HepG2 (cell line): ENCODE results near the gene CIT. TPM values are rescaled to one million over a fixed set of nuclear protein-coding genes. Genes with fewer than 3 reads are reported as not detected.
A peak's percentile ranks its signal among the peaks of the same experiment; 100 is the strongest.

Experiments used
- ASH2L ChIP-seq: fragments of 300-600, 200-600 bp; sonication (generic); IDR thresholded peaks from 2 replicates; pipeline ENCODE4 v1.7.0; 2017; ENCODE audit warnings: low read depth, mild to moderate bottlenecking, moderate library complexity, mixed read lengths, low read length; ENCODE audit not compliant: insufficient read length
- DNMT3B ChIP-seq: conservative IDR thresholded peaks from 2 replicates; pipeline ENCODE4 v1.6.1; 2016; ENCODE audit warnings: missing biosample characterization, control low read depth
- ETS1 ChIP-seq: sonication (generic); formaldehyde crosslinking; IDR thresholded peaks from 2 replicates; pipeline ENCODE4 v1.4.0; 2020; ENCODE audit warnings: missing genetic modification reagents
- HIC2 ChIP-seq: sonication (generic); formaldehyde crosslinking; IDR thresholded peaks from 2 replicates; pipeline ENCODE4 v1.9.0; 2022; ENCODE audit warnings: low read depth, missing genetic modification reagents
- HMG20B ChIP-seq: conservative IDR thresholded peaks from 2 replicates; pipeline ENCODE4 v1.6.1; 2016; ENCODE audit warnings: missing genetic modification reagents, missing compliant biosample characterization
- KMT2B ChIP-seq: IDR thresholded peaks from 2 replicates; pipeline ENCODE4 v1.6.1; 2016; ENCODE audit warnings: missing genetic modification reagents, missing compliant biosample characterization
- LRRFIP1 ChIP-seq: sonication (generic); formaldehyde crosslinking; conservative IDR thresholded peaks from 2 replicates; pipeline ENCODE4 v1.4.0; 2020; ENCODE audit warnings: missing genetic modification reagents
- MAFK ChIP-seq, 2 experiments: IDR thresholded peaks in 1 of 2; conservative IDR thresholded peaks in 1 of 2; 2 replicates each; pipeline ENCODE4 v1.6.1; 2011; ENCODE audit warnings: improper control_type of control experiment in 2 of 2, low read length in 2 of 2
- POLR2G ChIP-seq: fragments of 200-400 bp; formaldehyde crosslinking; IDR thresholded peaks from 2 replicates; pipeline ENCODE4 v1.6.1; 2018; ENCODE audit warnings: mild to moderate bottlenecking, low read depth, low read length, moderate library complexity
- PREB ChIP-seq: sonication (generic); formaldehyde crosslinking; IDR thresholded peaks from 2 replicates; pipeline ENCODE4 v1.4.0; 2020; ENCODE audit warnings: missing genetic modification reagents
- SRSF1 ChIP-seq: fragments of 200-400 bp; formaldehyde crosslinking; optimal IDR thresholded peaks from 2 replicates; pipeline ENCODE3; 2017; ENCODE audit warnings: mild to moderate bottlenecking, low read depth, low read length, moderate library complexity
- ZBTB7A ChIP-seq: sonication (generic); formaldehyde crosslinking; IDR thresholded peaks from 2 replicates; pipeline ENCODE4 v1.8.0; 2022; ENCODE audit warnings: mild to moderate bottlenecking, missing genetic modification reagents
- ZNF276 ChIP-seq: sonication (generic); formaldehyde crosslinking; IDR thresholded peaks from 2 replicates; pipeline ENCODE4 v1.4.0; 2020; ENCODE audit warnings: mild to moderate bottlenecking, low read depth, missing genetic modification reagents
- ZNF292 ChIP-seq: sonication (generic); formaldehyde crosslinking; IDR thresholded peaks from 2 replicates; pipeline ENCODE4 v1.8.1; 2022; ENCODE audit warnings: mild to moderate bottlenecking, low read depth, missing genetic modification reagents, borderline replicate concordance
- ZNF484 ChIP-seq: sonication (generic); formaldehyde crosslinking; IDR thresholded peaks from 2 replicates; pipeline ENCODE4 v1.5.1; 2020; ENCODE audit warnings: mild to moderate bottlenecking, low read depth, missing genetic modification reagents, borderline replicate concordance
- ZNF530 ChIP-seq: sonication (generic); formaldehyde crosslinking; IDR thresholded peaks from 2 replicates; pipeline ENCODE4 v1.5.0; 2020; ENCODE audit warnings: low read depth, mild to moderate bottlenecking, missing genetic modification reagents
- ZNF770 ChIP-seq: sonication (generic); formaldehyde crosslinking; IDR thresholded peaks from 2 replicates; pipeline ENCODE4 v1.5.0; 2020; ENCODE audit warnings: mild to moderate bottlenecking, missing genetic modification reagents
- polyA plus RNA-seq, 8 experiments: library from polyadenylated mRNA; depleted of rRNA in 3 of 8; stranded (reverse) in 7 of 8; unstranded in 1 of 8; fragments of >200 nt; fragmentation: Illumina TruSeq in 4 of 8; extraction: Trizol in 4 of 8; gene quantifications; 2 replicates each; pipeline versions ENCODE4 v1.2.1 to v1.2.3, GENCODE V29; 2011 to 2016; ENCODE audit warnings: low read depth in 4 of 8, missing spikeins in 1 of 8, mixed read lengths in 1 of 8; ENCODE audit not compliant: insufficient read depth in 1 of 8
- total RNA-seq, 5 experiments: library from RNA; depleted of rRNA; stranded (reverse); fragments of >200 nt; fragmentation: Illumina TruSeq; extraction: Trizol; gene quantifications; 2 replicates each; pipeline ENCODE4 v1.2.3, GENCODE V29; 2016; ENCODE audit warnings: low read depth in 1 of 5

Gene CIT
- total and polyA plus RNA-seq, 2 of the 13 experiments (the other 11 are each of a cell fraction or from before 2014, with no cell fraction given): 7.7 to 11.7 TPM

- TF ChIP-seq ZNF292 (CRISPR knock-in tag) (no peak; the same call in 1 of the 2 replicates), ETS1 (CRISPR knock-in tag) (no peak), PREB (no peak), SRSF1 (peak; percentile 45), KMT2B (CRISPR knock-in tag) (peak; percentile 77), ZNF484 (CRISPR knock-in tag) (no peak), LRRFIP1 (CRISPR knock-in tag) (no peak), DNMT3B (CRISPR knock-in tag) (no peak), HMG20B (CRISPR knock-in tag) (no peak), MAFK (conservative IDR thresholded peaks at IDR 0.05 in 1 of 2, IDR thresholded peaks at IDR 0.05 in 1 of 2; ENCODE audit: low read length in 2 of 2) (no peak; a peak in 1 of 4 replicates), ZNF770 (CRISPR knock-in tag) (peak; percentile 64; the same call in 1 of the 2 replicates), ASH2L (peak; percentile 87), ZNF276 (CRISPR knock-in tag) (no peak), ZNF530 (CRISPR knock-in tag) (no peak), HIC2 (CRISPR knock-in tag) (peak; percentile 69; the same call in 1 of the 2 replicates), ZBTB7A (CRISPR knock-in tag) (peak; percentile 26; the same call in 1 of the 2 replicates), POLR2G (peak; percentile 87)
Measured at GRCh38 chr12:119667577-119668323, 209.4 kb downstream of the CIT start, which contains the start of gene PRKAB1 (continued).
